Measurements from ENCODE around the gene ANKRD22. TPM values are rescaled to one million over a fixed set of nuclear protein-coding genes. Genes with fewer than 3 reads are reported as not detected.
"Not testable (repeated sequence)": the region's sequence is repeated elsewhere in the genome, so short reads cannot be mapped to it uniquely, and the experiment has no call there.

ANKRD22 gene
- total and polyA plus RNA-seq, 2 donors from 2014 or later = 3.6 to 6.5 TPM

- no peaks in the 10 kb centered on the region for H3K9me3 ChIP-seq (ENCODE audit: control insufficient read depth in 2 of 3, insufficient read depth in 1 of 3, low read length in 3 of 3)
- peaks cover 1% of the 10 kb centered on the region for H3K27me3 ChIP-seq (ENCODE audit: control insufficient read depth, insufficient read depth, low read length)
- no peak overlapping the region for H3K9ac ChIP-seq (ENCODE audit: low read length in 3 of 3)
- TF ChIP-seq CTCF (IDR thresholded peaks at IDR 0.05; ENCODE audit: borderline replicate concordance, extremely low read depth, insufficient read depth) = no peak
- intact Hi-C loops (cut with DNase I) = no loop called here
- H3K4me3 ChIP-seq (ENCODE audit: low read length in 3 of 3) = no peak overlapping the region
- H3K36me3 ChIP-seq (ENCODE audit: control insufficient read depth in 2 of 3, insufficient read depth in 3 of 3, low read length in 3 of 3) = no peaks in the 10 kb centered on the region
- peaks cover 0 to 5% (median 0%) of the 10 kb centered on the region in 3 donors for H3K4me1 ChIP-seq (ENCODE audit: control insufficient read depth in 2 of 3, insufficient read depth in 2 of 3, low read depth in 1 of 3, low read length in 3 of 3)
- DNase-seq (no peak), FAIRE-seq (no peak)
- H3K27ac ChIP-seq (ENCODE audit: low read depth in 2 of 2, low read length in 2 of 2) = no peak overlapping the region
These were observed 31.8 kb upstream of the ANKRD22 start for GRCh38 chr10:88883448-88883809.

- H3K9ac ChIP-seq (ENCODE audit: low read length in 3 of 3); H3K9me3 ChIP-seq (ENCODE audit: control insufficient read depth in 2 of 3, insufficient read depth in 1 of 3, low read length in 3 of 3); H3K4me3 ChIP-seq (ENCODE audit: low read length in 3 of 3); H3K4me1 ChIP-seq (ENCODE audit: control insufficient read depth in 2 of 3, insufficient read depth in 2 of 3, low read depth in 1 of 3, low read length in 3 of 3); DNase-seq; FAIRE-seq; H3K27me3 ChIP-seq (ENCODE audit: control insufficient read depth, insufficient read depth, low read length); H3K36me3 ChIP-seq (ENCODE audit: control insufficient read depth in 2 of 3, insufficient read depth in 3 of 3, low read length in 3 of 3); H3K27ac ChIP-seq (ENCODE audit: low read depth in 2 of 2, low read length in 2 of 2); intact Hi-C loops (cut with DNase I): not testable (repeated sequence)
These were observed 31.2 kb upstream of the ANKRD22 start for GRCh38 chr10:88882646-88883447.

- peaks cover 3% of the 10 kb centered on the region for H3K27me3 ChIP-seq (ENCODE audit: control insufficient read depth, insufficient read depth, low read length)
- FAIRE-seq (no peak), DNase-seq (no peak)
- peaks cover 0 to 5% (median 0%) of the 10 kb centered on the region in 3 donors for H3K4me1 ChIP-seq (ENCODE audit: control insufficient read depth in 2 of 3, insufficient read depth in 2 of 3, low read depth in 1 of 3, low read length in 3 of 3)
- no peak overlapping the region for H3K4me3 ChIP-seq (ENCODE audit: low read length in 3 of 3)
- intact Hi-C loops (cut with DNase I) = no loop called here
- H3K36me3 ChIP-seq (ENCODE audit: control insufficient read depth in 2 of 3, insufficient read depth in 3 of 3, low read length in 3 of 3) = no peaks in the 10 kb centered on the region
- H3K27ac ChIP-seq (ENCODE audit: low read depth in 2 of 2, low read length in 2 of 2) = no peak overlapping the region
- no peak overlapping the region for H3K9ac ChIP-seq (ENCODE audit: low read length in 3 of 3)
- TF ChIP-seq CTCF (IDR thresholded peaks at IDR 0.05; ENCODE audit: borderline replicate concordance, extremely low read depth, insufficient read depth) = no peak
- H3K9me3 ChIP-seq (ENCODE audit: control insufficient read depth in 2 of 3, insufficient read depth in 1 of 3, low read length in 3 of 3) = no peaks in the 10 kb centered on the region
These were observed 30.4 kb upstream of the ANKRD22 start for GRCh38 chr10:88881922-88882645.

- Histone ChIP-seq H3K36me3 (ENCODE audit: control insufficient read depth in 2 of 3, insufficient read depth in 3 of 3, low read length in 3 of 3) (no peaks in the 10 kb centered on the region), H3K27me3 (ENCODE audit: control insufficient read depth, insufficient read depth, low read length) (peaks cover 3% of the 10 kb centered on the region), H3K4me1 (ENCODE audit: control insufficient read depth in 2 of 3, insufficient read depth in 2 of 3, low read depth in 1 of 3, low read length in 3 of 3) (peaks cover 0 to 5% (median 0%) of the 10 kb centered on the region in 3 donors), H3K9ac (ENCODE audit: low read length in 3 of 3) (peak overlapping the region in 2 of 3 donors; percentile 70 to 73), H3K9me3 (ENCODE audit: control insufficient read depth in 2 of 3, insufficient read depth in 1 of 3, low read length in 3 of 3) (no peaks in the 10 kb centered on the region), H3K27ac (ENCODE audit: low read depth in 2 of 2, low read length in 2 of 2) (peak overlapping the region in 1 of 2 donors; percentile 93), H3K4me3 (ENCODE audit: low read length in 3 of 3) (peak overlapping the region in 2 of 3 donors; percentile 82 to 86)
- intact Hi-C loops (cut with DNase I) = no loop called here
- FAIRE-seq (no peak), DNase-seq (no peak)
- TF ChIP-seq CTCF (IDR thresholded peaks at IDR 0.05; ENCODE audit: borderline replicate concordance, extremely low read depth, insufficient read depth) = no peak
These were observed 29.7 kb upstream of the ANKRD22 start for GRCh38 chr10:88881320-88881719.

Data from kidney (tissue), 14 donors.